Liver (tissue), 9 donors: ENCODE measurements around the gene ZSWIM1. TPM values are rescaled to one million over a fixed set of nuclear protein-coding genes. Genes with fewer than 3 reads are reported as not detected.
A peak's percentile ranks its signal among the peaks of the same experiment; 100 is the strongest.

ENCODE experiments used
- DNase-seq: peaks from one replicate; pipeline ENCODE4 v3.0.0-alpha.2; 2017; ENCODE audit warnings: low spot score
- H3K27ac ChIP-seq, 2 donors: one replicate each; pipeline ENCODE4 v1.7.0; 2013; ENCODE audit warnings: inconsistent platforms in 2 of 2, low read length in 2 of 2, control low read depth in 1 of 2, low read depth in 1 of 2, mild to moderate bottlenecking in 1 of 2
- H3K27me3 ChIP-seq, 4 donors: one replicate each; pipeline versions ENCODE4 v1.6.1 to v1.7.0; 2013; ENCODE audit warnings: low read length in 3 of 4, inconsistent platforms in 1 of 4, mild to moderate bottlenecking in 1 of 4, moderate library complexity in 1 of 4; ENCODE audit not compliant: control insufficient read depth in 4 of 4, insufficient read depth in 4 of 4
- H3K36me3 ChIP-seq, 4 donors: one replicate each; pipeline versions ENCODE4 v1.6.1 to v1.7.0; 2013; ENCODE audit warnings: low read length in 3 of 4, mild to moderate bottlenecking in 3 of 4, low read depth in 1 of 4, moderate library complexity in 1 of 4; ENCODE audit not compliant: control insufficient read depth in 4 of 4, insufficient read depth in 3 of 4
- H3K4me1 ChIP-seq, 4 donors: one replicate each; pipeline versions ENCODE4 v1.6.1 to v1.7.0; 2013; ENCODE audit warnings: low read length in 3 of 4, mild to moderate bottlenecking in 3 of 4, moderate library complexity in 1 of 4; ENCODE audit not compliant: control insufficient read depth in 4 of 4, insufficient read depth in 4 of 4
- H3K4me3 ChIP-seq, 3 donors: one replicate each; pipeline versions ENCODE4 v1.6.1 to v1.7.0; 2013; ENCODE audit warnings: low read length in 3 of 3, control low read depth in 1 of 3, low read depth in 1 of 3, mild to moderate bottlenecking in 1 of 3
- H3K9ac ChIP-seq, 2 donors: one replicate each; pipeline ENCODE4 v1.7.0; 2013; ENCODE audit warnings: low read length in 2 of 2, mild to moderate bottlenecking in 2 of 2, moderate library complexity in 2 of 2, control low read depth in 1 of 2, low read depth in 1 of 2
- H3K9me3 ChIP-seq, 4 donors: one replicate each; pipeline versions ENCODE4 v1.6.1 to v1.7.0; 2013; ENCODE audit warnings: low read length in 3 of 4; ENCODE audit not compliant: control insufficient read depth in 4 of 4
- ATF3 ChIP-seq: IDR thresholded peaks from 2 replicates; pipeline ENCODE4 v1.6.1; 2016; ENCODE audit warnings: antibody characterized with exemption
- CTCF ChIP-seq: fragments of 150-350 bp; IDR thresholded peaks from 2 replicates; pipeline ENCODE4 v1.5.1; 2017; ENCODE audit warnings: improper control_type of control experiment, low read depth, low read length; ENCODE audit not compliant: missing input control
- EGR1 ChIP-seq, 2 donors: IDR thresholded peaks; 2 replicates each; pipeline ENCODE4 v1.6.1; 2016 to 2018; ENCODE audit warnings: antibody characterized with exemption in 2 of 2, low read depth in 2 of 2
- FOXA1 ChIP-seq: IDR thresholded peaks from 2 replicates; pipeline ENCODE4 v1.6.1; 2016; ENCODE audit warnings: antibody characterized with exemption
- FOXA2 ChIP-seq: IDR thresholded peaks from 2 replicates; pipeline ENCODE4 v1.6.1; 2016; ENCODE audit warnings: antibody characterized with exemption
- GABPA ChIP-seq, 2 donors: IDR thresholded peaks in 1 of 2; conservative IDR thresholded peaks in 1 of 2; 2 replicates each; pipeline ENCODE4 v1.6.1; 2016; ENCODE audit warnings: antibody characterized with exemption in 2 of 2, mild to moderate bottlenecking in 1 of 2, moderate library complexity in 1 of 2
- HNF4G ChIP-seq: IDR thresholded peaks from 2 replicates; pipeline ENCODE4 v1.6.1; 2016; ENCODE audit warnings: antibody characterized with exemption
- JUND ChIP-seq, 2 donors: IDR thresholded peaks; 2 replicates each; pipeline ENCODE4 v1.6.1; 2016; ENCODE audit warnings: antibody characterized with exemption in 2 of 2
- MAX ChIP-seq: IDR thresholded peaks from 2 replicates; pipeline ENCODE4 v1.6.1; 2016; ENCODE audit warnings: antibody characterized with exemption
- NR2F2 ChIP-seq: IDR thresholded peaks from 2 replicates; pipeline ENCODE4 v1.6.1; 2016; ENCODE audit warnings: antibody characterized with exemption
- RAD21 ChIP-seq, 2 donors: IDR thresholded peaks; 2 replicates each; pipeline ENCODE4 v1.6.1; 2016; ENCODE audit warnings: antibody characterized with exemption in 2 of 2, mild to moderate bottlenecking in 2 of 2
- RXRA ChIP-seq, 2 donors: IDR thresholded peaks; 2 replicates each; pipeline ENCODE4 v1.6.1; 2017 to 2018; ENCODE audit warnings: antibody characterized with exemption in 2 of 2, mild to moderate bottlenecking in 1 of 2
- SP1 ChIP-seq: IDR thresholded peaks from 2 replicates; pipeline ENCODE4 v1.6.1; 2018; ENCODE audit warnings: antibody characterized with exemption, mild to moderate bottlenecking
- TAF1 ChIP-seq: conservative IDR thresholded peaks from 2 replicates; pipeline ENCODE4 v1.6.1; 2016; ENCODE audit warnings: antibody characterized with exemption, mild to moderate bottlenecking
- YY1 ChIP-seq: IDR thresholded peaks from 2 replicates; pipeline ENCODE4 v1.6.1; 2016; ENCODE audit warnings: antibody characterized with exemption, mild to moderate bottlenecking
- WGBS: extraction: QIAGEN DNeasy Blood & Tissue Kit; methylation state at CpG from one replicate; pipeline ENCODE4 v1.1.7; 2013; 5-methylcytosine and 5-hydroxymethylcytosine counted together
- polyA plus RNA-seq, 2 donors: library from polyadenylated mRNA; stranded (reverse) in 1 of 2; unstranded in 1 of 2; fragments of 200-250 nt in 1 of 2; fragments of >200 nt in 1 of 2; fragmentation: Nextera tagmentation in 1 of 2; extraction: Ambion mirVana in 1 of 2; gene quantifications; one replicate each; pipeline versions ENCODE4 v1.2.1 to v1.2.3, GENCODE V29; 2013 to 2015
- total RNA-seq, 2 donors: library from RNA; depleted of rRNA; stranded (reverse); fragments of >200 nt; gene quantifications; one replicate each; pipeline ENCODE4 v1.2.3, GENCODE V29; 2014
- TF ChIP-seq, protein P1 (sequence below): IDR thresholded peaks from 2 replicates; pipeline ENCODE4 v1.6.1; 2016; ENCODE audit warnings: antibody characterized with exemption, mild to moderate bottlenecking
- TF ChIP-seq, protein P2 (sequence below): IDR thresholded peaks from 2 replicates; pipeline ENCODE4 v1.6.1; 2016; ENCODE audit warnings: antibody characterized with exemption
- donor health status: healthy.
- donor health status: healthy.
- donor health status: healthy.
- donor health status: healthy.
- donor health status: healthy.

The ZSWIM1 gene
- total and polyA plus RNA-seq, 4 donors: 2.1 to 5.0 (median 2.3) TPM

- H3K27ac ChIP-seq: no peak overlapping the region
- H3K27me3 ChIP-seq: no peaks in the 10 kb centered on the region
- no peak overlapping the region for H3K9ac ChIP-seq
- no peaks in the 10 kb centered on the region for H3K9me3 ChIP-seq
- H3K36me3 ChIP-seq: peaks cover 3 to 11% (median 7%) of the 10 kb centered on the region in 4 donors
- TF ChIP-seq GABPA (IDR thresholded peaks at IDR 0.05 in 1 of 2, conservative IDR thresholded peaks at IDR 0.05 in 1 of 2) (no peak), YY1 (no peak), HNF4G (no peak), ATF3 (no peak), JUND (IDR thresholded peaks at IDR 0.05) (no peak)
- TF ChIP-seq, protein P1, sequence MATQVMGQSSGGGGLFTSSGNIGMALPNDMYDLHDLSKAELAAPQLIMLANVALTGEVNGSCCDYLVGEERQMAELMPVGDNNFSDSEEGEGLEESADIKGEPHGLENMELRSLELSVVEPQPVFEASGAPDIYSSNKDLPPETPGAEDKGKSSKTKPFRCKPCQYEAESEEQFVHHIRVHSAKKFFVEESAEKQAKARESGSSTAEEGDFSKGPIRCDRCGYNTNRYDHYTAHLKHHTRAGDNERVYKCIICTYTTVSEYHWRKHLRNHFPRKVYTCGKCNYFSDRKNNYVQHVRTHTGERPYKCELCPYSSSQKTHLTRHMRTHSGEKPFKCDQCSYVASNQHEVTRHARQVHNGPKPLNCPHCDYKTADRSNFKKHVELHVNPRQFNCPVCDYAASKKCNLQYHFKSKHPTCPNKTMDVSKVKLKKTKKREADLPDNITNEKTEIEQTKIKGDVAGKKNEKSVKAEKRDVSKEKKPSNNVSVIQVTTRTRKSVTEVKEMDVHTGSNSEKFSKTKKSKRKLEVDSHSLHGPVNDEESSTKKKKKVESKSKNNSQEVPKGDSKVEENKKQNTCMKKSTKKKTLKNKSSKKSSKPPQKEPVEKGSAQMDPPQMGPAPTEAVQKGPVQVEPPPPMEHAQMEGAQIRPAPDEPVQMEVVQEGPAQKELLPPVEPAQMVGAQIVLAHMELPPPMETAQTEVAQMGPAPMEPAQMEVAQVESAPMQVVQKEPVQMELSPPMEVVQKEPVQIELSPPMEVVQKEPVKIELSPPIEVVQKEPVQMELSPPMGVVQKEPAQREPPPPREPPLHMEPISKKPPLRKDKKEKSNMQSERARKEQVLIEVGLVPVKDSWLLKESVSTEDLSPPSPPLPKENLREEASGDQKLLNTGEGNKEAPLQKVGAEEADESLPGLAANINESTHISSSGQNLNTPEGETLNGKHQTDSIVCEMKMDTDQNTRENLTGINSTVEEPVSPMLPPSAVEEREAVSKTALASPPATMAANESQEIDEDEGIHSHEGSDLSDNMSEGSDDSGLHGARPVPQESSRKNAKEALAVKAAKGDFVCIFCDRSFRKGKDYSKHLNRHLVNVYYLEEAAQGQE: no peak
- TF ChIP-seq, protein P2, sequence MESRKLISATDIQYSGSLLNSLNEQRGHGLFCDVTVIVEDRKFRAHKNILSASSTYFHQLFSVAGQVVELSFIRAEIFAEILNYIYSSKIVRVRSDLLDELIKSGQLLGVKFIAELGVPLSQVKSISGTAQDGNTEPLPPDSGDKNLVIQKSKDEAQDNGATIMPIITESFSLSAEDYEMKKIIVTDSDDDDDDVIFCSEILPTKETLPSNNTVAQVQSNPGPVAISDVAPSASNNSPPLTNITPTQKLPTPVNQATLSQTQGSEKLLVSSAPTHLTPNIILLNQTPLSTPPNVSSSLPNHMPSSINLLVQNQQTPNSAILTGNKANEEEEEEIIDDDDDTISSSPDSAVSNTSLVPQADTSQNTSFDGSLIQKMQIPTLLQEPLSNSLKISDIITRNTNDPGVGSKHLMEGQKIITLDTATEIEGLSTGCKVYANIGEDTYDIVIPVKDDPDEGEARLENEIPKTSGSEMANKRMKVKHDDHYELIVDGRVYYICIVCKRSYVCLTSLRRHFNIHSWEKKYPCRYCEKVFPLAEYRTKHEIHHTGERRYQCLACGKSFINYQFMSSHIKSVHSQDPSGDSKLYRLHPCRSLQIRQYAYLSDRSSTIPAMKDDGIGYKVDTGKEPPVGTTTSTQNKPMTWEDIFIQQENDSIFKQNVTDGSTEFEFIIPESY: no peak
- no peak for DNase-seq
- 94% methylated on average over 2 of the region's 2 CpGs for WGBS
- no peak overlapping the region for H3K4me3 ChIP-seq
- H3K4me1 ChIP-seq: peaks cover 12 to 28% (median 22%) of the 10 kb centered on the region in 4 donors
These were observed 27.5 kb upstream of the ZSWIM1 start for GRCh38 chr20:45853484-45853883.

GRCh38 chr20:45857114-45857881, 23.7 kb upstream of the ZSWIM1 start, which contains the start of the genes ACOT8 and ZSWIM3:
TSS of gene ACOT8 (minus strand) at chr20:45857392. CDS start at chr20:45857315, 77 bp downstream.
TSS of gene ZSWIM3 (plus strand) at chr20:45857614. CDS start at chr20:45857826, 212 bp downstream.
- Histone ChIP-seq H3K36me3 (peaks cover 2 to 7% (median 3%) of the 10 kb centered on the region in 4 donors), H3K9ac (peak within 1 kb of the TSS; percentile 73 to 85), H3K4me1 (peaks cover 12 to 28% (median 22%) of the 10 kb centered on the region in 4 donors), H3K27me3 (no peaks in the 10 kb centered on the region), H3K9me3 (no peaks in the 10 kb centered on the region), H3K27ac (peak within 1 kb of the TSS; percentile 67 to 86), H3K4me3 (peak within 1 kb of the TSS; percentile 68 to 100 (median 97))
- peak; percentile 92 for DNase-seq
- under 1% methylated on average over 36 of the region's 36 CpGs for WGBS
- TF ChIP-seq SP1 (peak; percentile 100), FOXA1 (no peak), CTCF (no peak), RXRA (IDR thresholded peaks at IDR 0.05) (peak; percentile 38 to 41), GABPA (IDR thresholded peaks at IDR 0.05 in 1 of 2, conservative IDR thresholded peaks at IDR 0.05 in 1 of 2) (peak; percentile 99), NR2F2 (peak; percentile 94), HNF4G (no peak), EGR1 (IDR thresholded peaks at IDR 0.05; ENCODE audit: low read depth in 2 of 2) (no peak), JUND (IDR thresholded peaks at IDR 0.05) (peak in 1 of 2 donors; percentile 18), MAX (peak; percentile 22), YY1 (peak; percentile 97), ATF3 (no peak), FOXA2 (no peak), RAD21 (IDR thresholded peaks at IDR 0.05) (peak; percentile 19 to 24), TAF1 (peak; percentile 91)
- TF ChIP-seq, protein P1: peak; percentile 70
